IPS DF 19.7 (cell line): ENCODE results near the gene CLIP1.
"Not testable (repeated sequence)": the region's sequence is repeated elsewhere in the genome, so short reads cannot be mapped to it uniquely, and the experiment has no call there.

Source experiments
- DNase-seq: peaks from one replicate; pipeline ENCODE4 v3.0.0-alpha.2; 2013; ENCODE audit warnings: low read depth, low spot score

Gene CLIP1

DNA sequence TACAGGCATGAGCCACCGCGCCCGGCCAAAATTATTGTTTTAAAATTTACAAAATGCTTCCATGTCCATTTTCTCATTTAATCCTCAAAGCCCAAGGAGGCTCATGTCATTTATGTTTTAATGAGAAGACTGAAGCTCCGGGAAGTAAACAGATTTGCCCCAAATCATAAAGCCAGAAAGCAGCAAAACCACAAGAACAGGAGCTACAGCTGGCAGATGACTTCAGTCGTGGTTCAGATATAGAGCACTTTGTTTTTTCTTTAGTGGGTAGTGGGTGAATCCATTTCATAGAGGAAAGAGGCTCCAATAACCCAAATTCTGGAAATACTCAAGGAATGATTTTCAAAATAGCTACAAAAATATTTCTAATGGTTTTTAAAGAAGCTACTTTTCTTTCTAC, 110.8 kb downstream of the CLIP1 start:
- DNase-seq, result no peak

DNA sequence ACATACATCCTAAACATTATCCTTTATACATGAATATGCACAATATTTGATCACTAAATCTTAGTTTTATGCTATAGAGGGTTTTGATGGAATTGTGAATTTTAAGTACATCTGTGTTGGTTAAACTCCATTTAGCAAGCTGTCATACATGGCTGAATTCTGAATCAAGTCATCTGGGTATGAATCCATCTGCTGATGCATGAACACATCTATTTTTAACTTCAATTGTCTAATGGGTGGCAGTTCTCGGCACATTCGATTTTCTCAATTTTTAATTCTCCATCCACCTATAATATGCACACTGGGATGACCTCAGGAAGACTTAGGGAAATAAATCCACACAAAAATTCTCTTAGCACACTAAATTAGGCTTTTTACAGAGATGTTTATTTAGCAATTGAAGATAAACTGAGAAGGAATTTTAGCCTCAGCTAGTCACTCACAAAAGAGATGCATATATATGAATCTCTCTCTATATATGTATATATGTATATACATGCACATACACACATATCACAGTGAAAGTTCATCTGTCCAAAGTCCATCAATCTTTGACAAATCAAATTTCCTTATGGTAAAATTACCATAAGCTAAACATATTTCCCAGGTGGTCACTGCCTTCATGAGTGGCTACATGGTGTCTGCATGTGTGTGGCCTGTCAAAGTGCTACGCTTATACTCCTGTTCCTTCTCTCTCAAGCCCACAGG, 111.7 kb downstream of the CLIP1 start:
- no peak for DNase-seq

DNA sequence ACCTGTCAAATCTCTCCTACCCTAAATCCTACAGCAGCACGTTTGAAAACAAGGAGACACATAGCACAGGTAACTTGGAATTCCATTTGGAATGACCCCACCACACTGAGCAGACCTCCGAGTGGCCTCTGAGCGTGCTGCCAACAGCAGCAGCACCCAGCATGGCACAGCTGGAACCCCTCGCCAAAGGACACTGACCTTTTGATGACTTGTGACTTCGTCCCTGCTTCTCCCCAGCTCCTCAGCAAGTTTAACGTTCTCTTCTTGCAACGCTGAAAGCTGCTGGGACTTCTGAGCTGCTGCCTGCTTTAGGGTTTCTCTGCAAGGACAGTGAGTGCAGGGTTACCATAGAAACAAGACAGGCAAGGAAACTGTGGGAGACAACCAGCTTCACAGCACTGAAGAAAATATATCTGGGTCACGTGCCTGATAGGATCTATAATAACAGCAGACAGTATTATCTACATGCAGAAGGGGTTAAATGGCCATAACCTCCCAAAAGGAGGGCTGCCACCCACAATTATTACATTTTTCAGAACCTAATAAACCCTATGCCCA, 112.8 kb downstream of the CLIP1 start:
- DNase-seq, result no peak

DNA sequence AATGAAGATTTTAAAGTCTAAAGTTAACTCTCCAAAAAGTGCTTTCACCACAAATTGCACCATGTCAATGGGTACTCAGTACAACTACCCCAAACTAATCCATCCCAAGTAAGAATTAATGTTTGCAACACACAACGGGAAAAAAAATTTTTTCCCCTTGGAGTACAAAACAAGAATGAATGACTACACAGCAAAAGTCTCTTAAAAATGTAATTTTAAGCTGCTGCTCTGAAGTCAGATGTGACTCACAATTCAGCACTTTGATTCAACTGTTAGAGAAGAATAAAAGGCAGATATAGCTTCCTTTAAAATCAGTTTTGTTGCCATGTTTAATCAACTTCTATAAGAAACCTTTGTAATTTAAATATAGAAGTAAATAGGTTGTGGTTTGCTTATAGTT, 113.7 kb downstream of the CLIP1 start:
- DNase-seq, result no peak

DNA sequence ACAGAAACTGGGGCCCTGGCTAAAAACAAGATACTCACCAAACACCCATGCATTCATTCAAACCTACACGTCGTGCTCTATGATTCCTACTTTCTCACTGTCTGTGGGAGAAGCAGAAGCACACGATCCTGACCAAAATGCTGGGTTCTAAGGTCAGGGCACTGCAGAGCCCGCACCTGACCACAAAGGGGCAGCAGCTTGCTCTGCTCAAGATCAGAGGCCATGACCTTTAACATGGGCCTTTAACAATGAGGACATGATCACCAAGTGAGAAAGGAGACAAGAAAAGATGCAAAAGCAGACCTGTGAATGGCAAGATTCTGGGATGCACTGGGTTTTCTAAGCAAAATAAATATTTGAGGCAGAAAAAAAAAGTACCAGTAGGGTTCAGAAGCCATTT, 116.1 kb downstream of the CLIP1 start:
- peak; percentile 20 for DNase-seq

DNA sequence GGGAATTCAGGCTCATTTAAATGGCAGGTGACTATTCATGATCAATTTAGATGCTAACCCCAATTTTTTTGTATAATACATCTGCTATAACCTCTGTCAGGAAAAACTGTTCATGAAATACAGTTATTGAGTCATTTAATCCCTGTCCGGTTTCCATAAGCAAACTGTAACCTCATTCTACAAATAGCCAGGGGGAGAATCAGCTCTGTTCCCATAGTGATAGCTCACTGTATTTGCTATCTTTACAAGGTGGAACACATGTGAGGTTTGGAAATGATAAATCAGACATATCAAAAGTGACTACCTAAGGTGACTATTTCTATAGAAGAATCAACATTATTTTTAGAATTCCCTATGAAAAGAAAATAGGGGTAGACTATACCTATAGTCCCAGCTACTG, 117.5 kb downstream of the CLIP1 start:
- no peak for DNase-seq

DNA sequence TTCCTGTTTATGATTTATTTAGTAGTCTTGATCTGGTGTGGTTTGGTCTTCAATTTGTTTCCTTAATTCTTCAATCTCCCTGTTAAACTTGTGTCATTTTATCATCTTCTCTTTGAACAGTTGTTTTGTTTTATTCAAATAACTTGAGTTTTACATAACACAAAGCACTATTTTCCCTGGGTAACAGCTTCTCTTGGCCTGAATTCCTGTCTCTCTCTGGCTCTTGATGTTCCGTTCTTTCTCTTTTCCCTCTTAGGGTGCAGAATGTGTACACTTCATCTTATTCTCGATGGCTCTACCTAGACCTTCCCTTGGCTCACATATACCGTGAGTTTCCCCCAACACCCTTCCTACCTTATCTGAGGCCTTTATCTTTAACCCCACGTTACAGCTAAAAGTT, 119.4 kb downstream of the CLIP1 start:
- DNase-seq, result no peak

DNA sequence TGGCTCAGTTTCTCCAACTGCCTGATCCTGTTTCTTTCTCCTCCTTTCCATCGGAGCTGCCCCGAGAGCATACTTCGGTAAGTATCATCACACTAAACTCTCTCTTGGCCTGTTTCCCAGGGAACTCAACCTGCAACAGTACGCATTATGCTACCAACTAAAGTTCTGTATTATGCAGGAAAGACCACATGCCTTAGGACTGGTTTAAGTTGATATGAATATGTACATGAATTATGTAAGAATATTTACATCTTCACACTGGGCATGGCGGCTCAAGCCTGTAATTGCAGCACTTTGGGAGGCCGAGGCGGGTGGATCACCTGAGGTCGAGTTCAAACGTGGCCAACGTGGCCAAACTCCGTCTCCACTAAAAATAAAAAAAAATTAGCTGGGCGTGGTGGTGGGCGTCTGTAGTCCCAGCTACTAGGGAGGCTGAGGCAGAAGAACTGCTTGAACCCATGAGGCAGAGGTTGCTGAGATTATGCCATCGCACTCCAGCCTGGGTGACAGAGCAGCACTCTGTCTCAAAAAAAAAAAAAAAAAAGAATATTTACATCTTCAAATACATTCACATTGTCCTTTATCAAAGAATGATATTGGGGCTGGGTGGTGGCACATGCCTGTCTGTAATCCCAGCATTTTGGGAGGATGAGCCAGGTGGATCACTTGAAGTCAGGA, 124.3 kb downstream of the CLIP1 start:
- DNase-seq, result no peak

DNA sequence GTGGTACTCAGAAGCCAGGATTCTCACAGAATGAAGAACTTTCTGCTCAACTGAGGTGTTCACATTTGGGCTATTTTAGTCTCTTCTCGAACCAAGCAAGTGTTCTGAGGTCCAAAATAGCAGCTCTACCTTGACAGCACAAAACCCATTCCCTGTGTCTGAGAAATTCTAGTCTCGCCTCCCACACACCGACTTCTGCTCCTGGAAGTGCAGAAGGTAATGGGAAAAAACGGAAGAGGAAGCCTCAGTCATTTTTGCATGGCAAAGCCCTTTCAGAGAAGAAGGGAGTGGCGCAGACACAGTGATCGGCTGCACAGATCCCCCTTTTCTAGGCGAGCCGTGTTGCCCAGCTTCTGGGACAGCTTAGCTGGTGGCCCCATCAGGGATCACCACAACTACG, 125.0 kb downstream of the CLIP1 start:
- no peak for DNase-seq

DNA sequence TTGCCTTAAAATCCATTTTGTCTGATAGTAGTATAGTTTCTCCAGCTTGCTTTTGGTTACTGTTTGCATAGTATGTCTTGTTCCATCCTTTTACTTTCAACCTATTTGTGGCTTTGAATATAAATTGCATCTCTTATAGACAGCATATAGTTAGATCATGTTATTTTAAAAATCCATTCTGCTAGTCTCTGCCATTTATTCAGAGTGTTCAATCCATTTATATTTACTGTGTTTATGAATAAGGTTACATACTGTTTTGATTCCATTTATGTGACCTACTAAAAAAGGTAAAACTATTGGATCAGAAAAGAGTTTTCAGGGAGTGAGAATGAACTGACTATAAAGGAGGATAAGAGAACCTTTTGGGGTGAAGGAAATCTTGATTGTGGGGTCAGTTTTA, 126.6 kb downstream of the CLIP1 start:
- no peak for DNase-seq

DNA sequence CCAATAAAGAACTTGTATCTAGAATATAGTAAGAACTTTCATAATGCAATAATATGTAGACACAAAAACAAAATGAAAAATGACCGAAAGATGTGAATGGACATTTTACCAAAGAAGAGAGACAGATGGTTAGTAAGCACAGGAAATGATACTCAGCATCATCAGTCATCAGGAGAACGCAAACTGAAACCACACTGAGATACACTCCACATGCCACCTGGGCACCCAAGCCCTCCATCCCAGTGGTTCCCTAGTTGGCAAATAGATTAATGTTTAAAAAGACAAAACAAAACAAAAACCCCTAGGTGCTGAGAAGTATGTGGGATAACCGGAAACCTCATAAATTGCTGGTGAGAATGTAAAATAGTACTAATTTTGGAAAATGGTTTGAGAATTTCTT, 129.4 kb downstream of the CLIP1 start:
- DNase-seq, result no peak

DNA sequence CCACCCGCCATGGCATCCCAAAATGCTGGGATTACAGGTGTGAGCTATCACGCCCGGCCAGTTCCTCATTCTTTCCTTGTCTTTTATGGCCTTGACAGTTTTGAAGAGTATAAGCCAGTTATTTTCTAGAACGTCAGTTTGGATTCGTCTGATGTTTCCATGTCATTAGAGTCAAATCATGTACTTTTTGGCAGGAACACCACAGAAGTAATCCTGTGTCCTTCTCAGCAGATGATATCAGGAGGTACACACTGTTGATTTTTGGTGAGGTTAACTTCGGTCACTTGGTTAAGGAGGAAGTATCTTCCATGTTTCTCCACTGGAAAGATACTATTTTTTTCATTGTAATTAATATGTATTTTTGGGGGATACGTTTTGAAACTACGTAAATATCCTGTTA, 131.0 kb downstream of the CLIP1 start:
- no peak for DNase-seq

DNA sequence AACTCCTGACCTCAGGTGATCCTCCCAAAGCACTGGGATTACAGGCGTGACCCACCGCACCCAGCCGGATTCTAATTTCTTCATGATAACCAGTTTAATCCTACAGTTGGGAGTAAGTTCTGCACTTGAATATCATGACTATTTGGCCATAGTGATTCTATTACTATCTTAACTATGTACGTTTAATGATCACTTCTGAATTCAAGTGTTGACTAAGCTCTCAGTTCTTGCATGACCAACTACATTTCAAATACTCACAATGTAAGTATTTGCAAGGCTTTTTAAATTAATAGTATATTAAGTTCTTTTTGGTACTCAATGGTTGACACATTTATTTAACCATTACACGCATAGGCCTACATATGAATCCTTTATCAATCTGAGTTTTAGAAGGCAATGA, 138.8 kb downstream of the CLIP1 start:
- no peak for DNase-seq

DNA sequence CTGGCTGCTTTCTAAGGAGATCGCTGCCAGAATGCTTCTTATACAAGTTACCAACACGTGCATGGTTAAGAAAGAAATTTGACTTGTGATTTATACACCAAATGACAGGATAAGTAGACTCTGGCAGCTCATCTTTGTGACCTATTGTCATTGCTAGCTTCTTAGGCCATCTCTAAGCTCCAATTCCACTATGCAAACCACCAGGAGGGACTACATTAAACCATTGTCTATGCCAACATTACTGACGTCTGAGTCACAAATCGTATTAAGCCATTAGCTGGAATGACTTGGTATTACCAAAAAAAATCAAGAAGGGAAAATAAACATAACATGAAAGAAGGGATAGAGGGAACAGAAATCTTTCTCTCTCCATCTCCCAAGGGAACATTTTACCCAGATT, 140.4 kb downstream of the CLIP1 start:
- no peak for DNase-seq

DNA sequence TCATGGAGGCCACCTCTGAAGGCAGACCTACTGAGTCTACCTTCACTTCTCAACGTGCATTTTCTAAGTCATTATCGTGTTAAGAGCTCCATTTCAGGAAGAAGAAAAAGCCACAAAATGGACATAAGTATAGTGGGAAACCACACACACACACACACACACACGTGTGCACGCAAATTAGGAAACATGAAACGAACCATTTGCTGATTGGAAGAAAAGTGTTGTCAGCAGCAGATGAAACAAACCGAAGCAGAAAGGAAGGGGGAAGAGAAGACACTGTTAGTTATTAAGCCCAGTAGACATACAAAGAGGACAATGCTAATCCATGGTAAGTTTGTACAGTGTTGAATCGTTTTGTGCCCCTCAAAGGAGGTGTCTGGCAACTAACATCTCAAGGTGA, 146.2 kb downstream of the CLIP1 start:
- DNase-seq, result no peak

DNA sequence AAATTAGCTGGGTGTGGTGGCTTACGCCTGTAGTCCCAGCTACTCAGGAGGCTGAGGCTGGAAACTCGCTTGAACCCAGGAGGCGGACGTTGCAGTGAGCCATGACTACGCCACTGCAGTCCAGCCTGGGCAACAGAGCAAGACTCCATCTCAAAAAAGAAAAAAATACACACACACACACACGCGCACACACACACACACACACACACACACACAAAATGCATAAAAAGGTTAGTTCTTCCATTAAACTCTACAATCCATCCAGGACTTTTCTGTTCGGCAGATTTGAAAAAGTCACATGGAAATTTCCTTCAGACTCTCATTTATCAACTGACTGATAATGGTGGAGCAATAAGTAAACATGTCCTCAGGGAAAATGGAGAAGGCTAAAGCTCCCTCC, 147.0 kb downstream of the CLIP1 start:
- no peak for DNase-seq

DNA sequence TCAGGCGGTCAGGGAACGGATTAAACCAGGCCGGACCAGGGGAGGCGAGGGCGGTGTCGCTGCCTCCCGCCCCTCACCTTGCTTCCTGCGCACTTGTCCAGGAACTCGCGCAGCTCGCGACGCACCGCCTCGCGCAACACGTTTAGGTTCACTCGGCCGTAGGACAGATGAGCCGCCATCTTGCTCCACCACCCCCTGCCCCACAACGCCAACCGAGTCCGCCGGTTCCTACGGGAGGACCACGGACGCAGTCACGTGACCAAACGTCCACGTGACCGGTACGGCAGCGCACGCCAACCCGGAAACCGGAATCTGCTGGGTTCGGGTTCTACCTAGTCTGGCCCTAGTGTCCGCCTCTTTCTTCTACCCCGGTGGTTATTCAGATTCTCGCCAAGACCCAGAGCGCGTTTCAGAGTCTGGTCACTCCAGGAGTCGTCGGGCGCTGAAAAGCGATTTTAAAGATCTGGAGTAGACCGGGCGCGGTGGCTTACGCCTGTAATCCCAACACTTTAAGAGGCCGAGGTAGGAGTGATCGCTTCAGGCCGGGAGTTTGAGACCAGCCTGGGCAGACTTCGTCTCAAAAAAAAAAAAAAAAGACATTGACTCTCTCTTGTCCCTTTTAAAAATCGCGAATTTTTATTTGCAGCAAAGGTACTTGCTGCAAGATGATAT, 156.1 kb downstream of the CLIP1 start, which contains the start of gene VPS33A:
TSS of gene VPS33A (minus strand) at position 265 of the 672 bp plus-strand sequence. CDS start at position 179, 86 bp downstream.
- DNase-seq, result peak; percentile 99

DNA sequence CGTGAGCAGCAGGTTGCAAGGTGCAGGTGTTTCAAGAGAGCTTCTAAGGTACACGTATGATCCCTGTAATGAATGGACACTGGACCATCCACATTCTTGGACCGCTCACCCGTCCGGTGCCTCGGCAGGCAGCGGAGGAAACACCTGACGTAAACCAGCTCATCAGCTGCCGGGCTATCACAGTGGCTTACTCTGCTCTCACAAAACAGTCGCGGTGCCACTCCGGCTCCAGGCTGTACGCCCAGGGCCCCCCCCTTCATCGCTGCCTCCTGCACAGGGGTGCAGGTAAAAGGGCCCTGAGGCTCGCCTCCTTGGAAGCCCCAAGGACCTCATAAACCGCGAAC, 156.6 kb downstream of the CLIP1 start:
- DNase-seq, result no peak

DNA sequence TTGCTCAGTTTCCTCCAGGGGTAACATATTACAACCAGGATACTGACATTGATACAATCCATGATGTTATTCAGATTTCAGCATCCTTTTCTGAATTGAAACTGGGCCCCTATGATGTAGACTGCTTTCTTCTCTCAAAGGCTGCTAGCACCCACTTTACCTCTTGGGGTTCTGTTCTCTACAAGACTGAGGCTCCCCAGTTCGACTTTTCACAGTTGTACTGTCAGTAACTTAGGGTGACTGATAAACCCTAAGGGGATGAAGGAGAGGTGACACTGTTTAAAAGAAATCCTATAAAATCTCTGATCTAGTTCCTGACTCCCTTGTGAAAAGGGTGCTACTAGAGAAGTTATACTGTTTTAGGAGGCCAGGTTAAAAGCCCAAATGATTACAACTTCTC, 157.0 kb downstream of the CLIP1 start:
- DNase-seq, result no peak

DNA sequence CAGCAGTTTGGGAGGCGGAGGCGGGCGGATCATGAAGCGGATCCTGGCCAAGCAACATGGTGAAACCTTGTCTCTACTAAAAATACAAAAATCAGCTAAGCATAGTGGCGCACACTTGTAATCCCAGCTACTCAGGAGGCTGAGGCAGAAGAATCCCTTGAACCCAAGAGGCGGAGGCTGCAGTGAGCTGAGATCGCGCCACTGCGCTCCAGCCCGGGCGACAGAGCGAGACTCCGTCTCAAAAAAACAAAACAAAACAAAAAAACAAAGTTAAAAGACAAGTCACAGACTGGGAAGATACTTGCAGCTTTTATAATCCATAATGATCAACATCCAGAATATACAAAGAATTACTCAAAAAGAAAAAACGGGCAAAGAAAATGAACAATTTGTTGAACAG, 161.7 kb downstream of the CLIP1 start:
- DNase-seq, result not testable (repeated sequence)

DNA sequence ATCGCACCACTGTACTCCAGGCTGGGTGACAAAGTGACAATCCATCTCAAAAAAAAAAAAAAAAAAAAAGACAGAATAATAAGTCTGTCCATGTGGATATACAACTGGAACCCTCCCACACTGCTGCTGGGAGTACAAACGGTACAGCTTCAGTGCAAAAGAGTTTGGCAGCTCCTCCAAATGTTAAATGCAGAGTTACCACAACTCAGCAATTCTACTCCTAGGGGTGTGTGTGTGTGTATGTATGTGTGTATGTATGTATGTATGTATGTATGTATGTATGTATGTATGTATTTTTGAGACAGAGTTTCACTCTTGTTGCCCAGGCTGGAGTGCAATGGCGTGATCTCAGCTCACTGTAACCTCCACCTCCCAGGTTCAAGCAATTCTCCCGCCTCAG, 163.5 kb downstream of the CLIP1 start:
- DNase-seq, result not testable (repeated sequence)

DNA sequence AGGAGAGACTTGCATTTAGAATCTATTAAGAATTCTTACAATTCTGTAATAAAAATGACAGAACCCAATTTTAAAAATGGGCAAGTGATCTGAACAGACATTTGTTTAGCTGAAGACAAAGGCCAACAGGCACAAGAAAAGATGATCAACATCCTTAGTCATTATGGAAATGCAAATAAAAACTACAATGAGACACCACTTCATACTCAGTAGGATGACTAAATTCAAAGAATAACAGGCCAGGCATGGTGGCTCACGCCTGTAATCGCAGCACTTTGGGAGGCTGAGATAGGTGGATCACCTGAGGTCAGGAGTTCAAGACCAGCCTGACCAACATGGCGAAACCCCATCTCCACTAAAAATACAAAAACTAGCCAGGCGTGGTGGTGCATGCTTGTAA, 164.0 kb downstream of the CLIP1 start:
- DNase-seq, result not testable (repeated sequence)

DNA sequence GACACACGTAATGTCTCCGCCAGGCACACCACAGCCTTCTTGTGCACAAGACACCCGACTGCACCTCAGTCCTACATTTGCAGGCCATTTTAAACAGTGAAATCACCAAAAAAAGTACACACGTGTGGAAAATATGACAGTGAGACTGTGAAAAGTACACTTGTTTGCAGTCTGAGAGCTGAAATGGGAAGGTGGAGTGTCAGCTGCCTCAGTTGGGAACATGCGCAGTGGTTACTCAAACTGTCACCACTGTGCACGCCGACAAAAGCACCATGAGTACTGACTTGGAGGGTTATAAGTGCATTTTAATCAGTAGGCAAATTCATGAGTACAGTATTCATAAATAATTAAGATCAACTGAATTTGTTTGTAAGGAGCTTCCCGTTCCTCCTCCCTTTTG, 171.9 kb downstream of the CLIP1 start:
- no peak for DNase-seq
